GM10248 (cell line): ENCODE measurements around the gene ATP6V0A1.
A peak's percentile ranks its signal among the peaks of the same experiment; 100 is the strongest.
"Not testable (repeated sequence)": the region's sequence is repeated elsewhere in the genome, so short reads cannot be mapped to it uniquely, and the experiment has no call there.

ENCODE experiments used
- CTCF ChIA-PET: fragments of 300-600 bp; sonication (Branson Sonifier 250); formaldehyde crosslinking; extraction: SDS; loops from one replicate; lab custom pipeline; 2021; ENCODE audit warnings: antibody characterized with exemption; lab: Yijun Ruan, JAX
- POLR2A ChIA-PET: fragments of 350-650 bp; sonication (Branson Sonifier 250); formaldehyde crosslinking; extraction: SDS; loops from one replicate; lab custom pipeline; 2020; ENCODE audit warnings: antibody characterized with exemption; lab: Yijun Ruan, JAX
- DNase-seq: peaks from one replicate; pipeline ENCODE4 v3.0.0; 2012; ENCODE audit errors: extremely low spot score
- CTCF ChIP-seq: IDR thresholded peaks from 2 replicates; pipeline ENCODE4 v1.5.1; 2012; ENCODE audit warnings: mild to moderate bottlenecking, low read depth; ENCODE audit errors: extremely low read depth, missing control alignments, control extremely low read depth

Gene ATP6V0A1

GRCh38 chr17:42431758-42432161 lies 26.9 kb upstream of the ATP6V0A1 start:
- DNase-seq = no peak
- CTCF ChIA-PET = interaction anchor here (0.9 to 2.6 kb wide), 5 partner anchors 7 to 95 kb away, joined by 3 to 12 read pairs (median 7); partner anchors contain the start of gene CAVIN1
- POLR2A ChIA-PET = interaction anchor here (0.6 kb wide), 1 partner anchor 39 kb away, joined by 5 read pairs; no protein-coding TSS in a partner anchor
- no peak for TF ChIP-seq CTCF

GRCh38 chr17:42436391-42436790 lies 22.3 kb upstream of the ATP6V0A1 start:
- DNase-seq = no peak
- ChIA-PET POLR2A (no interaction called here), CTCF (interaction anchor here (0.8 to 3.5 kb wide), 3 partner anchors 11 to 78 kb away, joined by 3 to 18 read pairs (median 6); partner anchors contain the start of gene CAVIN1)
- TF ChIP-seq CTCF = no peak

GRCh38 chr17:42438600-42439567 lies 19.8 kb upstream of the ATP6V0A1 start:
- POLR2A ChIA-PET = interaction anchor here (0.6 kb wide), 1 partner anchor 573 kb away, joined by 3 read pairs; the partner anchor contains the start of gene KLHL11
- CTCF ChIA-PET = interaction anchor here (0.6 to 5.0 kb wide), 9 partner anchors 8 to 141 kb away, joined by 3 to 18 read pairs (median 4); partner anchors contain the start of gene CAVIN1
- TF ChIP-seq CTCF = peak; percentile 50
- no peak for DNase-seq

GRCh38 chr17:42441371-42442195 lies 17.1 kb upstream of the ATP6V0A1 start:
- ChIA-PET CTCF (interaction anchor here (0.7 to 5.0 kb wide), 13 partner anchors 8 to 130 kb away, joined by 3 to 14 read pairs (median 4); no protein-coding TSS in a partner anchor), POLR2A (interaction anchor here (0.7 kb wide), 2 partner anchors 10 to 73 kb away, joined by 3 to 5 read pairs; no protein-coding TSS in a partner anchor)
- no peak for TF ChIP-seq CTCF
- DNase-seq = no peak

- POLR2A ChIA-PET = interaction anchor here (0.7 kb wide), 2 partner anchors 11 to 73 kb away, joined by 3 to 5 read pairs; no protein-coding TSS in a partner anchor
- CTCF ChIA-PET = interaction anchor here (0.9 to 5.0 kb wide), 10 partner anchors 9 to 130 kb away, joined by 3 to 14 read pairs (median 4); no protein-coding TSS in a partner anchor
- no peak for TF ChIP-seq CTCF
- DNase-seq = no peak
Observed at GRCh38 chr17:42442196-42442565, 16.5 kb upstream of the ATP6V0A1 start.

GRCh38 chr17:42449176-42449575 lies 9.5 kb upstream of the ATP6V0A1 start:
- POLR2A ChIA-PET, DNase-seq, CTCF ChIA-PET: not testable (repeated sequence)

- POLR2A ChIA-PET, CTCF ChIA-PET, DNase-seq: not testable (repeated sequence)
Observed at GRCh38 chr17:42449838-42450237, 8.8 kb upstream of the ATP6V0A1 start.

- POLR2A ChIA-PET, DNase-seq: not testable (repeated sequence)
- CTCF ChIA-PET = interaction anchor here (1.1 to 1.5 kb wide), 2 partner anchors 56 to 63 kb away, joined by 3 read pairs; no protein-coding TSS in a partner anchor
Observed at GRCh38 chr17:42451270-42451669, 7.4 kb upstream of the ATP6V0A1 start.
